ENCODE measurements around the gene IGDCC3.

DNA sequence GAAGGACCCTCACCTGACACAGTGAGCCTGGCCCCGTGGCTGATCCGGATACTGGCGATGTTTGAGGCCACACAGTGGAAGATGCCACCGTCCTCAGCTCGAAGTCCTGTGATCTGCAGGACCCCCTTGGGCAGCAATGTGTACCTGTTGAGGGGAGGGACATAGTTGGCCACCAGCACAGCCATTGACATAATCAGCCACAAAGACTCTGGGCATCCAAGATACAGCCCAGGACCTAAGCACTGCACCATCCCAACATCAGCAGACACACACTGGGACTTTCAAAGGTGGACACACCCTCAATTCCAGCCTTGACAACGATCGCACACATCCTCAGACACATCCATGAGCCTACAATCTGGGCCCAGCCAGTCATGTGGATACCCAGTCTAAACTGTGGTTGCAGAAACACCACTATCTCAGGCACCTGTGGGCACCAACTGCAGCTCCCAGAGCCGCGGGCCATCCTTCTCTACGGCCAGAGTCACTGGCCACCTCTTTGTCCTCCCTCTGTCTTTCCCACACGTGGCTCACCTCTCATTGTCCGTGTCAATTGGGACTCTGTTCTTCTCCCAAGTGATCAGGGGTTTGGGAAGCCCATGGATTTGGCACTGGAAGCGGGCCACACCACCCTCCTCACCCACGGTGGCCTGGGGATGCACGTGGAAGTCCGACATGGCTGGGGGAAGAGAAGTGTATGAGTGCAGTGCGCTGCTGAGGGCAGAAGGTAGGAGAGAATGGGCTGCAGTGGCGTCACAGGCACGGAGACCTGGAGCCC, 42.3 kb downstream of the IGDCC3 start:
- TF ChIP-seq, protein P1, sequence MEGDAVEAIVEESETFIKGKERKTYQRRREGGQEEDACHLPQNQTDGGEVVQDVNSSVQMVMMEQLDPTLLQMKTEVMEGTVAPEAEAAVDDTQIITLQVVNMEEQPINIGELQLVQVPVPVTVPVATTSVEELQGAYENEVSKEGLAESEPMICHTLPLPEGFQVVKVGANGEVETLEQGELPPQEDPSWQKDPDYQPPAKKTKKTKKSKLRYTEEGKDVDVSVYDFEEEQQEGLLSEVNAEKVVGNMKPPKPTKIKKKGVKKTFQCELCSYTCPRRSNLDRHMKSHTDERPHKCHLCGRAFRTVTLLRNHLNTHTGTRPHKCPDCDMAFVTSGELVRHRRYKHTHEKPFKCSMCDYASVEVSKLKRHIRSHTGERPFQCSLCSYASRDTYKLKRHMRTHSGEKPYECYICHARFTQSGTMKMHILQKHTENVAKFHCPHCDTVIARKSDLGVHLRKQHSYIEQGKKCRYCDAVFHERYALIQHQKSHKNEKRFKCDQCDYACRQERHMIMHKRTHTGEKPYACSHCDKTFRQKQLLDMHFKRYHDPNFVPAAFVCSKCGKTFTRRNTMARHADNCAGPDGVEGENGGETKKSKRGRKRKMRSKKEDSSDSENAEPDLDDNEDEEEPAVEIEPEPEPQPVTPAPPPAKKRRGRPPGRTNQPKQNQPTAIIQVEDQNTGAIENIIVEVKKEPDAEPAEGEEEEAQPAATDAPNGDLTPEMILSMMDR (IDR thresholded peaks at IDR 0.05; ENCODE audit: poor library complexity, severe bottlenecking), result no peak
- TF ChIP-seq EP300 (conservative IDR thresholded peaks at IDR 0.05; ENCODE audit: poor library complexity, severe bottlenecking) (no peak), POLR2AphosphoS5 (IDR thresholded peaks at IDR 0.05) (no peak), SMC3 (conservative IDR thresholded peaks at IDR 0.05; ENCODE audit: poor library complexity) (no peak), TAF1 (IDR thresholded peaks at IDR 0.05; ENCODE audit: low read depth) (no peak), EZH2 (IDR thresholded peaks at IDR 0.05; ENCODE audit: borderline replicate concordance, insufficient read depth, low read length, poor library complexity, severe bottlenecking) (no peak), RAD21 (conservative IDR thresholded peaks at IDR 0.05) (no peak)
- TF ChIP-seq, protein P2, sequence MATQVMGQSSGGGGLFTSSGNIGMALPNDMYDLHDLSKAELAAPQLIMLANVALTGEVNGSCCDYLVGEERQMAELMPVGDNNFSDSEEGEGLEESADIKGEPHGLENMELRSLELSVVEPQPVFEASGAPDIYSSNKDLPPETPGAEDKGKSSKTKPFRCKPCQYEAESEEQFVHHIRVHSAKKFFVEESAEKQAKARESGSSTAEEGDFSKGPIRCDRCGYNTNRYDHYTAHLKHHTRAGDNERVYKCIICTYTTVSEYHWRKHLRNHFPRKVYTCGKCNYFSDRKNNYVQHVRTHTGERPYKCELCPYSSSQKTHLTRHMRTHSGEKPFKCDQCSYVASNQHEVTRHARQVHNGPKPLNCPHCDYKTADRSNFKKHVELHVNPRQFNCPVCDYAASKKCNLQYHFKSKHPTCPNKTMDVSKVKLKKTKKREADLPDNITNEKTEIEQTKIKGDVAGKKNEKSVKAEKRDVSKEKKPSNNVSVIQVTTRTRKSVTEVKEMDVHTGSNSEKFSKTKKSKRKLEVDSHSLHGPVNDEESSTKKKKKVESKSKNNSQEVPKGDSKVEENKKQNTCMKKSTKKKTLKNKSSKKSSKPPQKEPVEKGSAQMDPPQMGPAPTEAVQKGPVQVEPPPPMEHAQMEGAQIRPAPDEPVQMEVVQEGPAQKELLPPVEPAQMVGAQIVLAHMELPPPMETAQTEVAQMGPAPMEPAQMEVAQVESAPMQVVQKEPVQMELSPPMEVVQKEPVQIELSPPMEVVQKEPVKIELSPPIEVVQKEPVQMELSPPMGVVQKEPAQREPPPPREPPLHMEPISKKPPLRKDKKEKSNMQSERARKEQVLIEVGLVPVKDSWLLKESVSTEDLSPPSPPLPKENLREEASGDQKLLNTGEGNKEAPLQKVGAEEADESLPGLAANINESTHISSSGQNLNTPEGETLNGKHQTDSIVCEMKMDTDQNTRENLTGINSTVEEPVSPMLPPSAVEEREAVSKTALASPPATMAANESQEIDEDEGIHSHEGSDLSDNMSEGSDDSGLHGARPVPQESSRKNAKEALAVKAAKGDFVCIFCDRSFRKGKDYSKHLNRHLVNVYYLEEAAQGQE (IDR thresholded peaks at IDR 0.05; ENCODE audit: borderline replicate concordance), result no peak
